Panc1 (cell line): ENCODE data around the gene MRPS5.

Source experiments
- SIN3A ChIP-seq: IDR thresholded peaks from 2 replicates; pipeline ENCODE4 v1.6.1; 2012; ENCODE audit warnings: low read depth, mild to moderate bottlenecking, low read length, moderate library complexity, borderline replicate concordance; ENCODE audit not compliant: insufficient read depth
- TCF7L2 ChIP-seq: IDR thresholded peaks from 2 replicates; pipeline ENCODE4 v1.6.1; 2011; ENCODE audit warnings: mild to moderate bottlenecking, low read depth, low read length, inconsistent platforms
- TF ChIP-seq, protein P1 (sequence below), 2 experiments: IDR thresholded peaks; 2 replicates each; pipeline ENCODE4 v1.6.1; 2011 to 2012; ENCODE audit warnings: low read depth in 2 of 2, control low read depth in 1 of 2, low read length in 1 of 2, mild to moderate bottlenecking in 1 of 2, moderate library complexity in 1 of 2; ENCODE audit not compliant: insufficient read depth in 1 of 2
- TF ChIP-seq, protein P2 (sequence below): fragments of 450-650 bp; IDR thresholded peaks from 2 replicates; pipeline ENCODE4 v1.5.1; 2017; ENCODE audit warnings: mild to moderate bottlenecking

- TF ChIP-seq, protein P1, sequence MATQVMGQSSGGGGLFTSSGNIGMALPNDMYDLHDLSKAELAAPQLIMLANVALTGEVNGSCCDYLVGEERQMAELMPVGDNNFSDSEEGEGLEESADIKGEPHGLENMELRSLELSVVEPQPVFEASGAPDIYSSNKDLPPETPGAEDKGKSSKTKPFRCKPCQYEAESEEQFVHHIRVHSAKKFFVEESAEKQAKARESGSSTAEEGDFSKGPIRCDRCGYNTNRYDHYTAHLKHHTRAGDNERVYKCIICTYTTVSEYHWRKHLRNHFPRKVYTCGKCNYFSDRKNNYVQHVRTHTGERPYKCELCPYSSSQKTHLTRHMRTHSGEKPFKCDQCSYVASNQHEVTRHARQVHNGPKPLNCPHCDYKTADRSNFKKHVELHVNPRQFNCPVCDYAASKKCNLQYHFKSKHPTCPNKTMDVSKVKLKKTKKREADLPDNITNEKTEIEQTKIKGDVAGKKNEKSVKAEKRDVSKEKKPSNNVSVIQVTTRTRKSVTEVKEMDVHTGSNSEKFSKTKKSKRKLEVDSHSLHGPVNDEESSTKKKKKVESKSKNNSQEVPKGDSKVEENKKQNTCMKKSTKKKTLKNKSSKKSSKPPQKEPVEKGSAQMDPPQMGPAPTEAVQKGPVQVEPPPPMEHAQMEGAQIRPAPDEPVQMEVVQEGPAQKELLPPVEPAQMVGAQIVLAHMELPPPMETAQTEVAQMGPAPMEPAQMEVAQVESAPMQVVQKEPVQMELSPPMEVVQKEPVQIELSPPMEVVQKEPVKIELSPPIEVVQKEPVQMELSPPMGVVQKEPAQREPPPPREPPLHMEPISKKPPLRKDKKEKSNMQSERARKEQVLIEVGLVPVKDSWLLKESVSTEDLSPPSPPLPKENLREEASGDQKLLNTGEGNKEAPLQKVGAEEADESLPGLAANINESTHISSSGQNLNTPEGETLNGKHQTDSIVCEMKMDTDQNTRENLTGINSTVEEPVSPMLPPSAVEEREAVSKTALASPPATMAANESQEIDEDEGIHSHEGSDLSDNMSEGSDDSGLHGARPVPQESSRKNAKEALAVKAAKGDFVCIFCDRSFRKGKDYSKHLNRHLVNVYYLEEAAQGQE (IDR thresholded peaks at IDR 0.05; ENCODE audit: insufficient read depth in 1 of 2, low read depth in 2 of 2, low read length in 1 of 2) = no peak
- TF ChIP-seq, protein P2, sequence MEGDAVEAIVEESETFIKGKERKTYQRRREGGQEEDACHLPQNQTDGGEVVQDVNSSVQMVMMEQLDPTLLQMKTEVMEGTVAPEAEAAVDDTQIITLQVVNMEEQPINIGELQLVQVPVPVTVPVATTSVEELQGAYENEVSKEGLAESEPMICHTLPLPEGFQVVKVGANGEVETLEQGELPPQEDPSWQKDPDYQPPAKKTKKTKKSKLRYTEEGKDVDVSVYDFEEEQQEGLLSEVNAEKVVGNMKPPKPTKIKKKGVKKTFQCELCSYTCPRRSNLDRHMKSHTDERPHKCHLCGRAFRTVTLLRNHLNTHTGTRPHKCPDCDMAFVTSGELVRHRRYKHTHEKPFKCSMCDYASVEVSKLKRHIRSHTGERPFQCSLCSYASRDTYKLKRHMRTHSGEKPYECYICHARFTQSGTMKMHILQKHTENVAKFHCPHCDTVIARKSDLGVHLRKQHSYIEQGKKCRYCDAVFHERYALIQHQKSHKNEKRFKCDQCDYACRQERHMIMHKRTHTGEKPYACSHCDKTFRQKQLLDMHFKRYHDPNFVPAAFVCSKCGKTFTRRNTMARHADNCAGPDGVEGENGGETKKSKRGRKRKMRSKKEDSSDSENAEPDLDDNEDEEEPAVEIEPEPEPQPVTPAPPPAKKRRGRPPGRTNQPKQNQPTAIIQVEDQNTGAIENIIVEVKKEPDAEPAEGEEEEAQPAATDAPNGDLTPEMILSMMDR = no peak
- TF ChIP-seq SIN3A = no peak
- TF ChIP-seq TCF7L2 = no peak
Observed at GRCh38 chr2:95041060-95041823, 80.4 kb downstream of the MRPS5 start.
